Measurements from ENCODE around the gene SPAST. TPM values are rescaled to one million over a fixed set of nuclear protein-coding genes. Genes with fewer than 3 reads are reported as not detected.

Gene SPAST
- total RNA-seq, 2 donors from 2014 or later, result 6.7 to 9.0 TPM

Other genes starting within 250 kb of the SPAST start
- gene MEMO1, start 52.5 kb upstream of the SPAST start, total RNA-seq, result 10 to 100 TPM; 20.9 to 26.1 TPM
- gene DPY30, start 23.8 kb upstream of the SPAST start, total RNA-seq, result 10 to 100 TPM; 40.8 to 49.8 TPM
- gene SLC30A6, start 102.3 kb downstream of the SPAST start, total RNA-seq, result 10 to 100 TPM; 12.0 to 16.2 TPM
- gene NLRC4, start 201.3 kb downstream of the SPAST start, total RNA-seq, result 1 to 10 TPM in 1 of 2 donors, under 1 TPM in 1; 0.15 to 1.3 TPM
- gene YIPF4, start 214.3 kb downstream of the SPAST start, total RNA-seq, result 10 to 100 TPM; 16.0 to 17.8 TPM